Measurements from ENCODE around the gene HES6. TPM values are rescaled to one million over a fixed set of nuclear protein-coding genes. Genes with fewer than 3 reads are reported as not detected.

The HES6 gene
- total RNA-seq, 4 donors from 2014 or later, result 3.8 to 19.5 (median 12.2) TPM

- Histone ChIP-seq H3K4me3 (no peak overlapping the region), H3K4me1 (no peaks in the 10 kb centered on the region), H3K27me3 (no peaks in the 10 kb centered on the region), H3K27ac (no peak overlapping the region), H3K36me3 (peaks cover 0 to 100% of the 10 kb centered on the region in 2 donors), H3K9me3 (no peaks in the 10 kb centered on the region)
- peak; percentile 63 for ATAC-seq
- TF ChIP-seq POLR2A (IDR thresholded peaks at IDR 0.05) (no peak), POLR2AphosphoS5 (IDR thresholded peaks at IDR 0.05) (no peak), CTCF (IDR thresholded peaks at IDR 0.05) (peak in 3 of 4 experiments; percentile 59 to 69 (median 60)), EP300 (IDR thresholded peaks at IDR 0.05) (no peak)
- 25 to 42% methylated on average over 3 to 7 of the region's 18 CpGs for WGBS, 2 donors (ENCODE audit: low coverage in 1 of 2)
Measured at GRCh38 chr2:238256594-238257104, 16.8 kb upstream of the HES6 start.

GRCh38 chr2:238256111-238256510, 16.3 kb upstream of the HES6 start:
- H3K4me1 ChIP-seq, result no peaks in the 10 kb centered on the region

GRCh38 chr2:238255636-238256035, 15.8 kb upstream of the HES6 start:
- H3K4me1 ChIP-seq, result no peaks in the 10 kb centered on the region
- H3K4me3 ChIP-seq, result no peak overlapping the region
- TF ChIP-seq POLR2A (IDR thresholded peaks at IDR 0.05), result no peak
- TF ChIP-seq CTCF (IDR thresholded peaks at IDR 0.05), result no peak
- no peak for TF ChIP-seq EP300 (IDR thresholded peaks at IDR 0.05)
- TF ChIP-seq POLR2AphosphoS5 (IDR thresholded peaks at IDR 0.05), result no peak
- 85 to 90% methylated on average over 2 to 7 of the region's 8 CpGs for WGBS, 2 donors (ENCODE audit: low coverage in 1 of 2)
- no peaks in the 10 kb centered on the region for H3K27me3 ChIP-seq
- no peak overlapping the region for H3K27ac ChIP-seq
- H3K9me3 ChIP-seq, result no peaks in the 10 kb centered on the region
- no peak for ATAC-seq
- peaks cover 0 to 100% of the 10 kb centered on the region in 2 donors for H3K36me3 ChIP-seq

More at GRCh38 chr2:238256111-238256510, 16.3 kb upstream of the HES6 start:
- H3K27ac ChIP-seq, result no peak overlapping the region
- no peak overlapping the region for H3K4me3 ChIP-seq
- H3K36me3 ChIP-seq, result peaks cover 0 to 100% of the 10 kb centered on the region in 2 donors
- ATAC-seq, result no peak
- no peaks in the 10 kb centered on the region for H3K27me3 ChIP-seq
- no peak for TF ChIP-seq POLR2AphosphoS5 (IDR thresholded peaks at IDR 0.05)
- no peak for TF ChIP-seq EP300 (IDR thresholded peaks at IDR 0.05)
- TF ChIP-seq POLR2A (IDR thresholded peaks at IDR 0.05), result no peak
- no peak for TF ChIP-seq CTCF (IDR thresholded peaks at IDR 0.05)
- 82% methylated on average over 6 of the region's 6 CpGs; no CpG with 5 or more reads in 1 of the 2 donors for WGBS, 2 donors (ENCODE audit: low coverage in 1 of 2)
- no peaks in the 10 kb centered on the region for H3K9me3 ChIP-seq

GRCh38 chr2:238255151-238255551, 15.3 kb upstream of the HES6 start:
- TF ChIP-seq POLR2AphosphoS5 (IDR thresholded peaks at IDR 0.05), result no peak
- no peak for TF ChIP-seq EP300 (IDR thresholded peaks at IDR 0.05)
- no peak for TF ChIP-seq CTCF (IDR thresholded peaks at IDR 0.05)
- no peak for TF ChIP-seq POLR2A (IDR thresholded peaks at IDR 0.05)
- H3K4me1 ChIP-seq, result no peaks in the 10 kb centered on the region
- H3K4me3 ChIP-seq, result no peak overlapping the region
- H3K36me3 ChIP-seq, result peaks cover 0 to 100% of the 10 kb centered on the region in 2 donors
- no peaks in the 10 kb centered on the region for H3K27me3 ChIP-seq
- no peaks in the 10 kb centered on the region for H3K9me3 ChIP-seq
- ATAC-seq, result no peak
- 100% methylated on average over 1 of the region's 6 CpGs; no CpG with 5 or more reads in 1 of the 2 donors for WGBS, 2 donors (ENCODE audit: low coverage in 1 of 2)
- H3K27ac ChIP-seq, result no peak overlapping the region

GRCh38 chr2:238254095-238254723, 14.4 kb upstream of the HES6 start:
- no peaks in the 10 kb centered on the region for H3K9me3 ChIP-seq
- no peak for TF ChIP-seq CTCF (IDR thresholded peaks at IDR 0.05)
- TF ChIP-seq EP300 (IDR thresholded peaks at IDR 0.05), result no peak
- no peak for TF ChIP-seq POLR2A (IDR thresholded peaks at IDR 0.05)
- no peak for TF ChIP-seq POLR2AphosphoS5 (IDR thresholded peaks at IDR 0.05)
- H3K27me3 ChIP-seq, result no peaks in the 10 kb centered on the region
- no peak overlapping the region for H3K27ac ChIP-seq
- no peak overlapping the region for H3K4me3 ChIP-seq
- 60% methylated on average over 2 of the region's 4 CpGs; no CpG with 5 or more reads in 1 of the 2 donors for WGBS, 2 donors (ENCODE audit: low coverage in 1 of 2)
- H3K4me1 ChIP-seq, result no peaks in the 10 kb centered on the region
- peaks cover 0 to 100% of the 10 kb centered on the region in 2 donors for H3K36me3 ChIP-seq
- no peak for ATAC-seq

Measured in gastroesophageal sphincter (tissue), 4 donors.